Gastroesophageal sphincter (tissue), 3 donors: ENCODE data around the gene ERBB4.

ENCODE experiments used
- POLR2A ChIP-seq, 2 donors: fragments of 450-650 bp; IDR thresholded peaks; one replicate each; pipeline ENCODE4 v1.6.1; 2017; ENCODE audit warnings: antibody characterized with exemption in 2 of 2, mild to moderate bottlenecking in 2 of 2, moderate library complexity in 1 of 2
- POLR2AphosphoS5 ChIP-seq: sonication (generic); formaldehyde crosslinking; IDR thresholded peaks from one replicate; pipeline ENCODE4 v1.6.1; 2017; ENCODE audit warnings: antibody characterized with exemption
- TF ChIP-seq, protein P1 (sequence below), 4 experiments: fragments of 200-600 bp in 2 of 4; fragments of 450-650 bp in 2 of 4; sonication (generic) in 1 of 4; IDR thresholded peaks; one replicate each; pipeline ENCODE4 v1.5.1; 2017 to 2019; ENCODE audit warnings: antibody characterized with exemption in 4 of 4, mild to moderate bottlenecking in 2 of 4, moderate library complexity in 2 of 4

DNA sequence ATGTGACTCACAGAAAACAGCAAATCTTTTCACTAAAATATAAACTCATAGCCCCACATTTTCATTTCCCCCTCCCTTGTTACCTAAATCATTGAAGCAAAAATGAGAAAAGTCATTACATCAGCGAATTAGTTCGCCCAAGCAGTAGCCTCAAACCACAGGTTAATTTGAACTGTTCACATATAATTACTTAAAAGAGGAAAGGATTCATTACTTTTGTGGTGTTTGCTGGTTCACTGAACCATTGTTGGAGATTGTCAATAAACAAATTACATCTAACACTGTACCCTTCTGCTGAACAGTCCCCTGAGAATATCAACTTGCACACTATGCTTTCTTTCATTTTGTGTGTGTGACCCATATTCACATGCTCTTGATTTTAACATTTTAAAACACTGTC is 238.7 kb downstream of the ERBB4 start:
- TF ChIP-seq POLR2A (IDR thresholded peaks at IDR 0.05) (no peak), POLR2AphosphoS5 (no peak)
- TF ChIP-seq, protein P1, sequence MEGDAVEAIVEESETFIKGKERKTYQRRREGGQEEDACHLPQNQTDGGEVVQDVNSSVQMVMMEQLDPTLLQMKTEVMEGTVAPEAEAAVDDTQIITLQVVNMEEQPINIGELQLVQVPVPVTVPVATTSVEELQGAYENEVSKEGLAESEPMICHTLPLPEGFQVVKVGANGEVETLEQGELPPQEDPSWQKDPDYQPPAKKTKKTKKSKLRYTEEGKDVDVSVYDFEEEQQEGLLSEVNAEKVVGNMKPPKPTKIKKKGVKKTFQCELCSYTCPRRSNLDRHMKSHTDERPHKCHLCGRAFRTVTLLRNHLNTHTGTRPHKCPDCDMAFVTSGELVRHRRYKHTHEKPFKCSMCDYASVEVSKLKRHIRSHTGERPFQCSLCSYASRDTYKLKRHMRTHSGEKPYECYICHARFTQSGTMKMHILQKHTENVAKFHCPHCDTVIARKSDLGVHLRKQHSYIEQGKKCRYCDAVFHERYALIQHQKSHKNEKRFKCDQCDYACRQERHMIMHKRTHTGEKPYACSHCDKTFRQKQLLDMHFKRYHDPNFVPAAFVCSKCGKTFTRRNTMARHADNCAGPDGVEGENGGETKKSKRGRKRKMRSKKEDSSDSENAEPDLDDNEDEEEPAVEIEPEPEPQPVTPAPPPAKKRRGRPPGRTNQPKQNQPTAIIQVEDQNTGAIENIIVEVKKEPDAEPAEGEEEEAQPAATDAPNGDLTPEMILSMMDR (IDR thresholded peaks at IDR 0.05): no peak
